SU-DHL-6 (cell line): ENCODE results near the gene CEND1.

ENCODE experiments used
- H2AFZ ChIP-seq: fragments of 200-600 bp; sonication (generic); 2 replicates; pipeline ENCODE4 v1.6.1; 2014; ENCODE audit warnings: low read depth, mild to moderate bottlenecking, moderate library complexity, mixed read lengths, antibody characterized with exemption, low read length; ENCODE audit not compliant: severe bottlenecking
- H3F3A ChIP-seq: fragments of 200-600 bp; shearing (Covaris generic); 2 replicates; pipeline ENCODE4 v1.6.0; 2016; ENCODE audit warnings: antibody characterized with exemption, mild to moderate bottlenecking; ENCODE audit not compliant: insufficient read depth
- H3K27ac ChIP-seq: fragments of 200-600 bp; sonication (generic); 2 replicates; pipeline ENCODE4 v1.5.1; 2016; ENCODE audit warnings: low read depth, mild to moderate bottlenecking, low read length, moderate library complexity, mixed read lengths
- H3K27me3 ChIP-seq: fragments of 200-600 bp; sonication (generic), shearing (Covaris generic); 2 replicates; pipeline ENCODE4 v1.6.0; 2014; ENCODE audit warnings: mild to moderate bottlenecking, low read length
- H3K36me3 ChIP-seq: fragments of 200-600 bp; sonication (generic); 2 replicates; pipeline ENCODE4 v1.6.1; 2014; ENCODE audit warnings: mild to moderate bottlenecking, low read length, mixed read lengths
- H3K4me2 ChIP-seq: fragments of 300-600, 200-600 bp; shearing (Covaris generic), sonication (generic); 2 replicates; pipeline ENCODE4 v1.6.0; 2014; ENCODE audit warnings: low read length, low read depth, mild to moderate bottlenecking; ENCODE audit not compliant: poor library complexity, severe bottlenecking
- H3K4me3 ChIP-seq: fragments of 200-600 bp; sonication (generic); 2 replicates; pipeline ENCODE4 v1.5.1; 2014; ENCODE audit warnings: antibody characterized with exemption, low read length, mild to moderate bottlenecking, mixed read lengths; ENCODE audit not compliant: insufficient read depth, poor library complexity, severe bottlenecking
- H3K79me2 ChIP-seq: fragments of 200-600 bp; sonication (generic); 2 replicates; pipeline ENCODE4 v1.6.1; 2014; ENCODE audit warnings: mild to moderate bottlenecking, low read length, moderate library complexity; ENCODE audit not compliant: insufficient read depth
- H3K9ac ChIP-seq: fragments of 200-600 bp; sonication (generic); 2 replicates; pipeline ENCODE4 v1.7.0; 2014; ENCODE audit warnings: mild to moderate bottlenecking, low read length
- H3K9me2 ChIP-seq: fragments of 200-600 bp; sonication (generic); replicated peaks from 2 replicates; pipeline ENCODE4 v1.6.1; 2014; ENCODE audit warnings: low read length; ENCODE audit not compliant: insufficient read depth
- H3K9me3 ChIP-seq: fragments of 200-600 bp; sonication (generic); 2 replicates; pipeline ENCODE4 v1.6.1; 2014; ENCODE audit warnings: low read length, mixed read lengths; ENCODE audit not compliant: insufficient read depth
- H4K20me1 ChIP-seq: fragments of 200-600 bp; sonication (generic); 2 replicates; pipeline ENCODE4 v1.6.1; 2014; ENCODE audit warnings: low read depth, mild to moderate bottlenecking, antibody characterized with exemption, low read length, moderate library complexity, mixed read lengths
- CTCF ChIP-seq: fragments of 200-600 bp; sonication (generic); IDR thresholded peaks from one replicate; pipeline ENCODE4 v1.5.1; 2017; ENCODE audit warnings: antibody characterized with exemption, mild to moderate bottlenecking, low read length, moderate library complexity; ENCODE audit not compliant: insufficient read depth, poor library complexity, severe bottlenecking
- EZH2phosphoT487 ChIP-seq: fragments of 200-600 bp; sonication (generic), shearing (Covaris generic); conservative IDR thresholded peaks from 2 replicates; pipeline ENCODE4 v1.6.1; 2018; ENCODE audit warnings: mild to moderate bottlenecking, antibody characterized with exemption, low read length, moderate library complexity, mixed read lengths

The CEND1 gene

GRCh38 chr11:829176-829846, 39.4 kb upstream of the CEND1 start:
- Histone ChIP-seq H3K9ac (peak overlapping the region; percentile 1; the same call in 1 of the 2 replicates), H3K27ac (no peak overlapping the region), H3K4me2 (peak overlapping the region; percentile 50), H3K4me3 (no peak overlapping the region), H3K9me3 (no peaks in the 10 kb centered on the region), H3K36me3 (no peaks in the 10 kb centered on the region), H3K9me2 (no peaks in the 10 kb centered on the region), H3F3A (no peaks in the 10 kb centered on the region), H4K20me1 (no peaks in the 10 kb centered on the region), H3K79me2 (no peaks in the 10 kb centered on the region), H3K27me3 (no peaks in the 10 kb centered on the region), H2AFZ (no peak overlapping the region)
- TF ChIP-seq EZH2phosphoT487 (0 out of 2 replicates have a peak, but pooled peaks have one; percentile 73), CTCF (no peak)

- Histone ChIP-seq H3K4me2 (no peak overlapping the region), H3F3A (no peaks in the 10 kb centered on the region), H3K4me3 (no peak overlapping the region), H2AFZ (no peak overlapping the region), H3K27ac (no peak overlapping the region), H3K9ac (no peak overlapping the region), H3K79me2 (no peaks in the 10 kb centered on the region), H3K9me3 (no peaks in the 10 kb centered on the region), H3K9me2 (no peaks in the 10 kb centered on the region), H3K27me3 (no peaks in the 10 kb centered on the region), H3K36me3 (no peaks in the 10 kb centered on the region), H4K20me1 (no peaks in the 10 kb centered on the region)
- TF ChIP-seq EZH2phosphoT487 = no peak
- TF ChIP-seq CTCF = no peak
Observed at GRCh38 chr11:828506-829175, 38.8 kb upstream of the CEND1 start.

GRCh38 chr11:827897-828192, 38.0 kb upstream of the CEND1 start, which contains the start of gene CRACR2B:
CRACR2B (plus strand) TSS chr11:827919; CDS start chr11:828608, 689 bp downstream.
- no peak for TF ChIP-seq EZH2phosphoT487
- TF ChIP-seq CTCF = no peak
- H3K4me3 ChIP-seq = peak within 1 kb of the TSS; percentile 36
- no peak within 1 kb of the TSS for H3K27ac ChIP-seq
- peak within 1 kb of the TSS; percentile 47 for H3K4me2 ChIP-seq
- no peaks in the 10 kb centered on the region for H3K79me2 ChIP-seq
- H3K9me2 ChIP-seq = no peaks in the 10 kb centered on the region
- peak within 1 kb of the TSS; percentile 26 for H3K9ac ChIP-seq
- H3F3A ChIP-seq = no peaks in the 10 kb centered on the region
- peak within 1 kb of the TSS; percentile 15 for H2AFZ ChIP-seq
- H3K9me3 ChIP-seq = no peaks in the 10 kb centered on the region
- H3K36me3 ChIP-seq = no peaks in the 10 kb centered on the region
- no peaks in the 10 kb centered on the region for H3K27me3 ChIP-seq
- H4K20me1 ChIP-seq = no peaks in the 10 kb centered on the region
